ENCODE results near the gene GNB1. TPM values are rescaled to one million over a fixed set of nuclear protein-coding genes. Genes with fewer than 3 reads are reported as not detected.

GNB1 gene
- total and polyA plus RNA-seq, 9 of the 15 experiments (the other 6 are each of a cell fraction or from before 2014, with no cell fraction given): 34.3 to 388 (median 114) TPM

DNA sequence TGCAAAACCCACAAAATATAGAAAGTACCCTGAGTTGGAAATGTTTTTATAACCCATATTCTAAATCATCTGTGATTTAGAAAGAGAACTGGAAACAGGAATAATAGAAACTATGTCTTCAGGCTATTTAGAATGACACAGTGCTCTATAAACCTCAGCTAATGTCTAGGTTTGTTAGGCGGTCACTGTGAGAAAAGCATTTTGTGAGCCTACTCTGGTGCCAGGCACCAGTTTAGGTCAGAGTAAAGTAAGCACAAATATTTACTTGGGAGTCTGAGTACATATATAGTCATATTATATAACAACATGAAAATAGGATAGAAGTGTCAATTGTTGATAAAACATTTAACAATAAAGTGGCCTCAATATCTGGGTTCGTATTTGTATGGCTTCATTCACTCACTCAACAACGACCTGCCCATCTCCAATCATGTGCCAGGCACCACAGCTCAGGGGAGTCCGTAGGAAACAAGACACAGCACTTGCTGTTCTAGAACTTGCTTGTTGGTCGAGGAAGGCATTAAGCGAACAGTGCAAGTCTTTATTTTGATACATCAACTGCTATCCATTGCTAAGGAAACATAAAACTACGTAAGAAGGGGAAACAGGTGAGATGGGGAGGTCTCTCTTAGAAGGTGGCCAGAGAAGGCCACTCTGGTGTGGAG is 37.2 kb downstream of the GNB1 start:
- Histone ChIP-seq H3K4me1 (replicated peaks in 1 of 2; ENCODE audit: control insufficient read depth in 2 of 2, insufficient read depth in 2 of 2, low read length in 2 of 2) (peaks cover 6 to 12% of the 10 kb centered on the region in 2 experiments; a peak in 3 of 5 replicates), H4K20me1 (replicated peaks; ENCODE audit: control insufficient read depth, insufficient read depth, low read length) (peaks cover 29% of the 10 kb centered on the region)

More for the DNA sequence above, 37.2 kb downstream of the GNB1 start:
- intact Hi-C loops (cut with micrococcal nuclease) (no loop called here), in situ Hi-C loops (cut with MboI) (no loop called here)
- FAIRE-seq (no peak), DNase-seq (ENCODE audit: extremely low read depth in 1 of 4, low spot score in 3 of 4) (no peak), ATAC-seq (no peak)
- ChIA-PET CTCF (ENCODE audit: low intra/inter-chr PET ratio) (no interaction called here), POLR2A (interaction anchor here (0.8 to 1.2 kb wide), 4 partner anchors 8 to 27 kb away, joined by 3 to 4 read pairs (median 4); no protein-coding TSS in a partner anchor)
- H3K79me2 ChIP-seq (ENCODE audit: control insufficient read depth, insufficient read depth, low read length): peaks cover 83% of the 10 kb centered on the region
- no peak overlapping the region for H3K9ac ChIP-seq (ENCODE audit: insufficient read depth in 1 of 2, low read depth in 2 of 2, low read length in 2 of 2)
- H3K4me3 ChIP-seq: no peak overlapping the region
- WGBS (ENCODE audit: insufficient coverage, low coverage, missing lambda C conversion rate): 80% methylated on average over 7 of the region's 7 CpGs
- H3K36me3 ChIP-seq (ENCODE audit: control insufficient read depth, insufficient read depth, low read length): peaks cover 37% of the 10 kb centered on the region
- peaks cover 6% of the 10 kb centered on the region for H3K9me1 ChIP-seq (ENCODE audit: control insufficient read depth, insufficient read depth, low read length)
- H3K9me3 ChIP-seq (replicated peaks; ENCODE audit: control insufficient read depth, insufficient read depth, low read depth, low read length): no peaks in the 10 kb centered on the region
- H3K27me3 ChIP-seq (ENCODE audit: control insufficient read depth in 2 of 2, insufficient read depth in 2 of 2, low read length in 2 of 2): no peaks in the 10 kb centered on the region
- no TSS peak for BruUV-seq (replicated peaks)
- H3K27ac ChIP-seq (ENCODE audit: extremely low read depth, low read depth, low read length): no peak overlapping the region
- no peak overlapping the region for H2AFZ ChIP-seq (ENCODE audit: low read depth, low read length)
- no peak overlapping the region for H3K4me2 ChIP-seq (ENCODE audit: insufficient read depth, low read length)
- TF ChIP-seq EHMT2 (IDR thresholded peaks at IDR 0.05): no peak
- no peak for TF ChIP-seq SRSF9 (IDR thresholded peaks at IDR 0.05; ENCODE audit: borderline replicate concordance, low read depth, low read length)
- TF ChIP-seq, protein P1, sequence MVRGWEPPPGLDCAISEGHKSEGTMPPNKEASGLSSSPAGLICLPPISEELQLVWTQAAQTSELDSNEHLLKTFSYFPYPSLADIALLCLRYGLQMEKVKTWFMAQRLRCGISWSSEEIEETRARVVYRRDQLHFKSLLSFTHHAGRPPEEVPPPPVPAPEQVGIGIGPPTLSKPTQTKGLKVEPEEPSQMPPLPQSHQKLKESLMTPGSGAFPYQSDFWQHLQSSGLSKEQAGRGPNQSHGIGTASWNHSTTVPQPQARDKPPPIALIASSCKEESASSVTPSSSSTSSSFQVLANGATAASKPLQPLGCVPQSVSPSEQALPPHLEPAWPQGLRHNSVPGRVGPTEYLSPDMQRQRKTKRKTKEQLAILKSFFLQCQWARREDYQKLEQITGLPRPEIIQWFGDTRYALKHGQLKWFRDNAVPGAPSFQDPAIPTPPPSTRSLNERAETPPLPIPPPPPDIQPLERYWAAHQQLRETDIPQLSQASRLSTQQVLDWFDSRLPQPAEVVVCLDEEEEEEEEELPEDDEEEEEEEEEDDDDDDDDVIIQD (CRISPR knock-in tag; IDR thresholded peaks at IDR 0.05): no peak
- no peak for TF ChIP-seq KDM5B (IDR thresholded peaks at IDR 0.05; ENCODE audit: insufficient replicate concordance, low read depth, low read length)
- TF ChIP-seq ZSCAN29 (IDR thresholded peaks at IDR 0.05): no peak
- TF ChIP-seq RBM15 (IDR thresholded peaks at IDR 0.05; ENCODE audit: insufficient read depth, low read length): no peak
- TF ChIP-seq CBX8 (IDR thresholded peaks at IDR 0.05; ENCODE audit: borderline replicate concordance, extremely low read depth, low read depth, low read length, poor library complexity, severe bottlenecking): no peak
- TF ChIP-seq KDM1A (IDR thresholded peaks at IDR 0.05): no peak
- no peak for TF ChIP-seq ZSCAN32 (CRISPR knock-in tag; IDR thresholded peaks at IDR 0.05)
- TF ChIP-seq, protein P2, sequence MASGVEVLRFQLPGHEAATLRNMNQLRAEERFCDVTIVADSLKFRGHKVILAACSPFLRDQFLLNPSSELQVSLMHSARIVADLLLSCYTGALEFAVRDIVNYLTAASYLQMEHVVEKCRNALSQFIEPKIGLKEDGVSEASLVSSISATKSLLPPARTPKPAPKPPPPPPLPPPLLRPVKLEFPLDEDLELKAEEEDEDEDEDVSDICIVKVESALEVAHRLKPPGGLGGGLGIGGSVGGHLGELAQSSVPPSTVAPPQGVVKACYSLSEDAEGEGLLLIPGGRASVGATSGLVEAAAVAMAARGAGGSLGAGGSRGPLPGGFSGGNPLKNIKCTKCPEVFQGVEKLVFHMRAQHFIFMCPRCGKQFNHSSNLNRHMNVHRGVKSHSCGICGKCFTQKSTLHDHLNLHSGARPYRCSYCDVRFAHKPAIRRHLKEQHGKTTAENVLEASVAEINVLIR (CRISPR knock-in tag; IDR thresholded peaks at IDR 0.05): no peak
- TF ChIP-seq, protein P3, sequence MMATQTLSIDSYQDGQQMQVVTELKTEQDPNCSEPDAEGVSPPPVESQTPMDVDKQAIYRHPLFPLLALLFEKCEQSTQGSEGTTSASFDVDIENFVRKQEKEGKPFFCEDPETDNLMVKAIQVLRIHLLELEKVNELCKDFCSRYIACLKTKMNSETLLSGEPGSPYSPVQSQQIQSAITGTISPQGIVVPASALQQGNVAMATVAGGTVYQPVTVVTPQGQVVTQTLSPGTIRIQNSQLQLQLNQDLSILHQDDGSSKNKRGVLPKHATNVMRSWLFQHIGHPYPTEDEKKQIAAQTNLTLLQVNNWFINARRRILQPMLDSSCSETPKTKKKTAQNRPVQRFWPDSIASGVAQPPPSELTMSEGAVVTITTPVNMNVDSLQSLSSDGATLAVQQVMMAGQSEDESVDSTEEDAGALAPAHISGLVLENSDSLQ (IDR thresholded peaks at IDR 0.05): no peak
- TF ChIP-seq, protein P4, sequence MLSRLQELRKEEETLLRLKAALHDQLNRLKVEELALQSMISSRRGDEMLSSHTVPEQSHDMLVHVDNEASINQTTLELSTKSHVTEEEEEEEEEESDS (CRISPR knock-in tag; IDR thresholded peaks at IDR 0.05): no peak
- TF ChIP-seq TBL1XR1 (IDR thresholded peaks at IDR 0.05; ENCODE audit: low read length in 2 of 2): no peak
- no peak for TF ChIP-seq NCOA4 (IDR thresholded peaks at IDR 0.05; ENCODE audit: partially characterized antibody)
